ENCODE results near the gene TP73.

GRCh38 chr1:3773572-3774275 is 121.4 kb downstream of the TP73 start:
- TF ChIP-seq CTCF (IDR thresholded peaks at IDR 0.05) (no peak), POLR2A (IDR thresholded peaks at IDR 0.05) (no peak)

Data from heart left ventricle (tissue), 13 donors.